Measurements from ENCODE around the gene GPR162.

- no peak for TF ChIP-seq CTCF (conservative IDR thresholded peaks at IDR 0.05; ENCODE audit: low read length)
- TF ChIP-seq EZH2phosphoT487 (IDR thresholded peaks at IDR 0.05; ENCODE audit: borderline replicate concordance): no peak
These were observed 32.0 kb downstream of the GPR162 start for GRCh38 chr12:6853626-6854025.

Data from Loucy (cell line).